8988T (cell line): ENCODE results near the gene XPO5.
"Not testable (repeated sequence)": the region's sequence is repeated elsewhere in the genome, so short reads cannot be mapped to it uniquely, and the experiment has no call there.

ENCODE experiments used
- DNase-seq: peaks from one replicate; pipeline ENCODE4 v3.0.0; 2011

XPO5 gene

DNA sequence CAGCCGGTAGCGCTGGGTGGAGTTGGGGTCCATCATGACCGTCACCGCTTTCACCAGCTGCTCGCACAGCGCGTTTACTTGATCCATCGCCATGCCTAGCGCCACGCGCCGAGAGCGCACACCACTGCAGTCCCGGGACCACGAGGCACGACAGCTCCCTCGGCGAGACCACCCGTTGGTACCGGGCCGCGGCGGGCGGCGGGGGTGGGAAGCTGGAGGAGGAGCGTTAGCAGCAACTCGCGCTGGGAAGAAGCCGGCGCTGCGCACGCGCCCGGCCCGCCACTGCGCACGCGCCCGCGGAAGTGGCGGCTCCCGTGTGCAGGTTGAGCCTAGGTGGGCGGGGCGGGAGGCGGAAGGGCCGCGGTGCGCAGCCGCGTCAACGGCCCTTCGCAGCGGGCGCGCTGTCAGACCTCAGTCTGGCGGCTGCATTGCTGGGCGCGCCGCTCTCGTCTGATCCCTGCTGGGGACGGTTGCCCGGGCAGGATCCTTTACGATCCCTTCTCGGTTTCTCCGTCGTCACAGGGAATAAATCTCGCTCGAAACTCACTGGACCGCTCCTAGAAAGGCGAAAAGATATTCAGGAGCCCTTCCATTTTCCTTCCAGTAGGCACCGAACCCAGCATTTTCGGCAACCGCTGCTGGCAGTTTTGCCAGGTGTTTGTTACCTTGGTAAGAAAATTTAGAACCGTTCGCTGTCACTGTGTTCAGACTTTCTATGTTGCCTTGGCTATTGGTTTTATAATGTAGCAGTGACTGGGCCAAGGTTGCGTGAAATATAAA is at the start of gene XPO5, which contains the start of gene POLH:
TSS of gene XPO5 (minus strand) at position 267 of the 780 bp plus-strand sequence. CDS start at position 93, 174 bp downstream.
TSS of gene POLH (plus strand) at position 414 of the 780 bp plus-strand sequence. CDS start 6,135 bp downstream, outside the sequence.
- DNase-seq: peak; percentile 88

DNA sequence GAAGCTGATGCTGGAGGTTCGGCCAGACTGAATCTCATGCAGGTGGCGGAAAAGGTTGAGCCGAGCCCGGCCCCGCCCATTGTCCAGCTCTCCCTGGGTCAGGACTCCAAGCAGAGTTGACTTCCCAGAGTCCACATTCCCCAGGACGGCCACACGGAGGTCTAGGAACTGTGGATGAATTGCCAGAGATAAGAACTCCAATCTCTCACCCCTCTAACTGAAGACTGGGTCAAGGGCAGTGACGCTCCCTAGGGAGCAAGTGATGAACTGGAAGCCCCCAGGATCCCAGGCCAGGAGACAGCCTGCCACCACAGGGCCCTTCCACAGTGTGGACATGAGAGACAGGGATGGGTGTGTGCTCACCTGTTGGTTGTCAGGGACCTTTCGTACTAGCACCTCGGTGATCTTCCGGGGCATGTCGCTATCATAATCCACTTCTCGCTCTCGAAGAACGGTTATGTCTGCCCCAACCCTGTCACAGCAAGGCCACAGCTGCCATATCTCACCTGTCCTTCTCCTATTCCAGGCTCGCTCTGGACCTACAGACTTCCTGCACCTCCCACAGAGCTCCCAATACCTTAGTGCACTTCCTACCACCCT is 49.7 kb upstream of the XPO5 start:
- no peak for DNase-seq

DNA sequence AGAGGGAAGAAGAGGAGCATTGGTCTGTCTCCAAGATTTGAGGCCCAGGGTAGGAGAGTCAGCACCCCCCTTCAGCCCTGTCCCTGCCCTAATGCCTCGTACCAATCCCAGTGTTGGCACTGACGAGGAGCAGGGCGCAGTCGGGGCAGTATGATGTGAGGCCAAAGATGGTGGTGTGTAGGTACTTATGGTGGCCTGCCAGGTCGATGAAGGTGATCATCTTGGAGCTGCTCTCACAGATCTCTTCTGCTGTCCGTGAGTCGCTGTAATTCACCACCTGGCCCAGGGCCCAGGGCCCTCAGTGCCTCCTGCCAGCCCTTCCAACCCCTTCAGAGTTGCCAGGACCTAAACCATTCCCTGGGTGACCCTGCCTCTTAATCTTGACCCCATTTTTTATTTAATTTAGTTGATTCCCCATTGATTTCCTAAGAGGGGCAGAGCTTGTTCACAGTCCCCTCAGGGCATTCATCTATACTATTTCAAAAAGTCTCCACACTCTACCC is 49.0 kb upstream of the XPO5 start:
- DNase-seq: no peak

DNA sequence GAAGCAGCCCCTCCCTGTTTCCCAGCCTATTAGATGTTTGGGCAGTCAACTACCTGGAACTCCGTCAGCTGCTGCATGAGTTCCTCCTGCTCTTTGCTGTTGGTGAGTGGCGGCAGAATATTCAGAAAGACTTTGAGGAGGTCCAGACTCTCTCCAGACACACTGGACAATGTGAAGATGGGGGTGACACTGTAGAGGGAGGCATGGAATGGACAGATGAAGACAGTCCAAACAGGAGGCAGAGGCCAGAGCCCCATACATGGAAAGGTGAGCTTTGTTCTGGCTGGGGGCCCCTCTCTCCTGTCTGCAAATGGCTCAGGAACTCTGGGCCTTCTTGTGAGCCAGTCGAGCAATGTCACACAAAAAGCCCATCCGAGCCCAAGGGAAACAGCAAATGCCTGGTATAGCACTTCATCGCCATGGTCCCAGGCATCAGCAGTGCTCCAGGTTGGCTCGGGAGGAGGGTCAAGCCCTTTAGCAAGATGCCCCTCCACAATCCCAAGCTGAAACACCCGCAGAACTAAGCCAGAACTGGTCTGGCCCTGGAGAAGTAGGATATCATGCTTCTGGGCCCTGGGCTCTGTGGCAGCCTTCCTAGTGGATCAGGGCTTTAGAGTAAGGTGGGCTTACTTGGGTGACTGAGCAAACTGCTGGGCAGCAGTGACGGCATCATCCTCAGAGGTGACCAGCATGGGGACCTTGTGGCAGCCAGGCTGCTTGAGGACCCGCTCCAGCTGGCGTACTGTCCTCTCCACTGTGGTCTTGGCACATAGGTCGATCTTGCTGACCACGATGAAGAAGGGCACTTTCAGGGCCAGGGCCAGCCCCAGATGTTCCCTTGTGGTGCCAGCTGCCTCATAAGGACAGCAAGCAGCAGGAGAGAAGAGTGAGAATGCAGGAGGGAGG is 48.3 kb upstream of the XPO5 start:
- DNase-seq: no peak

- DNase-seq: no peak
These were observed 46.7 kb upstream of the XPO5 start for GRCh38 chr6:43622541-43622940.

DNA sequence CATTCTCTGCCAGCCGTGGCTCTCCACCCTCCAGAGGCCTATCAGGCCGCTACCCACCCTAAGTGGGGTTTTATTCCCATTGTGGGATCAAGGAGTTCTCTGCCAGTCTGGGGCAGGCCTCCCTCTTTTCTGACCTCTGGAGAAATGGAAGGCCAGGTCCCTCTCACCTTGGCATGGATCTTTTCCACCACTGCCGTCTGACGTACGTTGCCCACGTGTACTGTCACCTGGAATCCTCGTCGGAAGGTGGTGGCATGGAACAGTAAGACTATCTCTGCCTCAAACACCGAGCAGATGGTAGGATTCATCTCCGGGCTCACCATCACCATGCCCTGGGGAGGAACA is 46.0 kb upstream of the XPO5 start:
- DNase-seq: no peak

DNA sequence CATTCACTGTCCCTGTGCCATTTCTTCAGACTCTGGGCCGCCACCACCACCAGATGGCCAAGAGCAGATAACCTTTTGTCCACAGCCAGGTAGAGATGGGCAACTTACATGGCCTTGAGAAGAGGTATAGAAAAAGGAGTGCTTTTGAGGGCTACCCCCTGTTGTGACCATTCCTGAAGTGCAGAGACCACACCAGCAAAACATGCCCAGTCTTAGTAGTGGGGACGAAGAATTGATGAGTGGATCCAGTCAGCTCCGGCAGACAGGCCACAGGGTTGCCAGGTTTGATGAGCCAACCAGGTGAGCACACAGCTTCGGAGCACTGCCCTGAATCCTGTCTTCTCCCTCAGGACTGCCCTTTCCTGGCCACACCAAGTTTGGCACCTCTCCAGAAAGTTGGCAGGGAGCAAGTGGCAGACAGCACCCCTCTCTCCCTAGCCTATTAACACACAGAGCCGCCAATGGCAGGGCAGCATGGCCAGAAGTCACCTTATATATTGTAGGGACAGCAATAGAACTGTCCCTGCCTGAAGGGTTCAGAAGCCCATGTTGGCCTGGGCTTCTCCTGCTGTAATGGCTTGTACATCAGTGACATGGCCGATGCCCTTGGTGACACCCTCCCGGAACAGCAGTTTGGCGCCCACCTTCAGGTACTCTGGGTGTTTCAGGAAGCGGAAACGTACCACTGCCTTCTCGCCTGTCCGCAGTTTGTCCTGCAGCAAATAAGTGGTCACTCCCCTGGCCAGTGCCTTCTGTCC is 45.4 kb upstream of the XPO5 start:
- no peak for DNase-seq

GRCh38 chr6:43616725-43617472 is 41.1 kb upstream of the XPO5 start:
- DNase-seq: no peak

GRCh38 chr6:43614396-43614730 is 38.5 kb upstream of the XPO5 start:
- DNase-seq: no peak

- no peak for DNase-seq
These were observed 38.0 kb upstream of the XPO5 start for GRCh38 chr6:43613721-43614395.

DNA sequence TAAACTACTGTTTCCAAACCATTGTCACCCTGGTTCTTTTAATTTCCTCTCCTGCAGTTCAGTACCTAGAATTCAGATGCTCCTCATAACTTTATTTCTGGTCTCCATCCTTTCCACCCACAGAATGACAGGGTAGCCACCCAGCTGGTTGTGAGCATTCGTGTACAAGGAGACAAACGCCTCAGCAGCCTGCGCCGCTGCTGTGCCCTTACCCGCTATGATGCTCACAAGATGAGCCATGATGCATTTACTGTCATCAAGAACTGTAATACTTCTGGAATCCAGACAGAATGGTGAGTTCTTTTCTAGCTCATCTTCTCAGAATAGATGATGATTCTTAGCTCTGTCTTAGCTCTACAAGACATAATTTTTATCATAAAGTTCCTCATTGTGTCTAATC is 34.6 kb upstream of the XPO5 start:
- no peak for DNase-seq

GRCh38 chr6:43609402-43609801 is 33.6 kb upstream of the XPO5 start:
- DNase-seq: no peak

- DNase-seq: no peak
These were observed 33.0 kb upstream of the XPO5 start for GRCh38 chr6:43608807-43609206.

GRCh38 chr6:43608310-43608763 is 32.5 kb upstream of the XPO5 start:
- no peak for DNase-seq

DNA sequence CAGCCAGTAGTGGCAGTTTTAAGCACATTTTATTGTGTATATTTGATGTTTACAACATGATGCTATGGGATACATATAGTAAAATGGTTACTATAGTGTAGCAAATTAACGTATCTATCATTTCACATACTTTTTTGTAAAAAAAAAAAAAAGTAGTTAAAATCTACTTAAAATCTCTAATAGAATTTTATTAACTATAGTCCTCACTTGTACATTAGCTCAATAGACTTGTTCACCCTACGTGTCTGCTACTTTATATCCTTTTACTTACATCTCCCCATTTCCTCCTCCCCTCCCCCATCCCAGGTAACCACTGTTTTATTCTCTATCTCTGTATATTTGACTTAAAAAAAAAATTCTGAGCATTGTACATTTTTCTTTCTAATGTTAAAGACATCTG is 30.2 kb upstream of the XPO5 start:
- DNase-seq: no peak

- no peak for DNase-seq
These were observed 28.3 kb upstream of the XPO5 start for GRCh38 chr6:43604174-43604573.

- no peak for DNase-seq
These were observed 24.8 kb upstream of the XPO5 start for GRCh38 chr6:43600595-43600994.

- no peak for DNase-seq
These were observed 18.1 kb upstream of the XPO5 start for GRCh38 chr6:43593938-43594337.

- not testable (repeated sequence) for DNase-seq
These were observed 13.7 kb upstream of the XPO5 start for GRCh38 chr6:43589564-43589963.

GRCh38 chr6:43588194-43588593 is 12.4 kb upstream of the XPO5 start:
- DNase-seq: no peak

DNA sequence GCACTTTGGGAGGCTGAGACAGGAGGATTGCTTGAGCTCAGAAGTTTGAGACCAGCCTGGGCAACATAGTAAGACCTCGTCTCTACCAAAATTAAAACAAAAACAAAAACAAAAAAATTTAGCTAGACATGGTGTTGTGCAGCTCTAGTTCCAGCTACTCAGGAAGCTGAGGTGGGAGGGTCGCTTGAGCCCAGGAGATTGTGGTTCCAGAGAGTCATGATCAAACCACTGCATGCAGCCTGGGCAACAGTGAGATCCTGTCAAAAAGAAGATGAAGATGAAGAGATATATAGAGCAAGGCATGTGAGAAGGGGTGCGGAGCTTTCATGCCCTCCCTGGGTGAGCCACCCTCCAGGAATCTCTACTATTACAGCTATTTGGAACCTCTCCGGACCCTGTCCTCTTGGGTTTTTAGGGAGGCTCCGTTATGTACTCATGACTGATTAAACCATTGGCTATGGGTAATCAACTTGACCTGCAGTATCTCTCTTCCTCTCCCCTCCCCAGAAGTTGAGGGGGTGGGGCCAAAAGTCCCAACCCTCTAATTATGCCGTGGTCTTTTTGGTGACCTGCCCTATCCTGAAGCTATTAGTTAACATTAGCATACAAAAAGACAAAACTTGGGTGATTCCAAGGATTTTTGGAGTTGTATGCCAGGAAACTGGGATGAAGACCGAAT is 9.2 kb upstream of the XPO5 start:
- no peak for DNase-seq
